DMS53 treated with DMSO at 0.1 percent for 48 hours (cell line): Measurements from ENCODE around the gene AMD1.
"Not testable (repeated sequence)": the region's sequence is repeated elsewhere in the genome, so short reads cannot be mapped to it uniquely, and the experiment has no call there.

Experiments
- DNase-seq: peaks from one replicate; lab custom pipeline; 2025; ENCODE audit not compliant: unreplicated experiment; lab: John Stamatoyannopoulos, UW

Gene AMD1

DNA sequence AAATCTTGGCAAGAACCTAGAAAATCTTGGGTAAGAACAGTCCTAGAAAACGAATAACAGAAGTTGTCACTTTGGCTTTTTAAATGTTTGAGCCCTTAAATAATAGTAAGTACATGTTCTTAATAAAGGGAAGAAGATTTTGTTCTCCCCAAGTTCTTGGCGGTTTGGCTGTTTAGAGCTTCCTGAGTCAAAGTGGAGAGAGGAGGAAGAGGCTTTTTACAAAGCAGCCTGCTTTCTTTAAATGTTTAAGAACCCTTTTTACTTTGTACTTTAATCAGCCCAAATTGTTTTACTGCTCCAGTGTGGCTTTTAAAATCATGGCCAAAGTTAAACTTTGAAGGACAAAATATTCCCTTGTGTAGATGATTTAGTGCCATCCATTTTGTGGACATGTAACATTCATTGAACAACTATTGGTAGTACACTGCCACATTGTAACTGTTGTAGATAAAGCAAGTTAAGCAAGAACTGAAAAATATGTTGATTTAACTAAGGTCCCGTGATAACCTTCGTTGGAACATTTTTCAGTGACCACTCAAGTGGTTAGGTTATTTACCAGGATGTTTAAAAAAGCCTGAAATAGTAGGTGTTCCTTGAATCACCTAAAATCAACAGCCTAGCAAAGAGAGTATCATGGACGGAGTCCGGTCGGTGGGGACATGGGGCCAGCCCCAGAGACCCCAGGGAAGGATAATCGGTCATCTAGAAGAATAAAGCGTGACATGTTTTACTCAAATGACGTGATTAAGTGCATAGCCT lies 2.4 kb downstream of the AMD1 start:
- no peak for DNase-seq

GRCh38 chr6:110877569-110877968 lies 3.0 kb downstream of the AMD1 start:
- DNase-seq: no peak

GRCh38 chr6:110878751-110879522 lies 4.4 kb downstream of the AMD1 start:
- DNase-seq: no peak

GRCh38 chr6:110880651-110881050 lies 6.1 kb downstream of the AMD1 start:
- no peak for DNase-seq

DNA sequence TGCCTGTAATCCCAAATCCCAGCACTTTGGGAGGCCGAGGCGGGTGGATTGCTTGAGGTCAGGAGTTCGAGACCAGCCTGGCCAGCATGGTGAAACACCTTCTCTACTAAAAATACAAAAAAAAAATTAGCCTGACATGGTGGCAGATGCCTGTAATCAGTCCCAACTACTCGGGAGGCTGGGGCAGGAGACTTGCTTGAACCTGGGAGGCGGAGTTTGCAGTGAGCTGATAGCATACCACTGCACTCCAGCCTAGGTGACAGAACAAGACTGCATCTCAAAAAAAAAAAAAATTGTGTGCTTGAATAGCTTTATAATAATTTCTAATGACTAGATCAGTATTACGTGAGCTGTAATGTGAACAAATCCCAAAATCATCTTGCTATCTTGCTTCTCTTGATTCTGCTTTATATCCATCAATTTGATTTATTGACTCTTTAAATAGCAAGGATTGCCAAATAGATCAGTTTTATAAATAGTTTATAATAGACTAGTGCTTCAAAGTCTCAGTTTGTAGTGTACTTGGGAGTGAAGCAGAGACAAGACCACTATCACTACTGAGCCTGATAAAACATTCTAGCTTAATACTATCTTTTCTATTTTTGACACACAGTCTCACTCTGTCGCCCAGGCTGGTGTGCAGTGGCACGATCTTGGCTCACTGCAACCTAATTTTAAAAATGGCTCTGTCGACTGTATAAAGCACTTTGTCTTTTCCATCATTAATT lies 7.1 kb downstream of the AMD1 start:
- no peak for DNase-seq

- no peak for DNase-seq
Measured at GRCh38 chr6:110882274-110882619, 7.7 kb downstream of the AMD1 start.

- DNase-seq: no peak
Measured at GRCh38 chr6:110882824-110883554, 8.4 kb downstream of the AMD1 start.

- DNase-seq: no peak
Measured at GRCh38 chr6:110884321-110884720, 9.7 kb downstream of the AMD1 start.

- no peak for DNase-seq
Measured at GRCh38 chr6:110885526-110885925, 10.9 kb downstream of the AMD1 start.

- no peak for DNase-seq
Measured at GRCh38 chr6:110886555-110887167, 12.1 kb downstream of the AMD1 start.

- DNase-seq: no peak
Measured at GRCh38 chr6:110890288-110890687, 15.7 kb downstream of the AMD1 start.

- DNase-seq: no peak
Measured at GRCh38 chr6:110895907-110896608, 21.5 kb downstream of the AMD1 start.

DNA sequence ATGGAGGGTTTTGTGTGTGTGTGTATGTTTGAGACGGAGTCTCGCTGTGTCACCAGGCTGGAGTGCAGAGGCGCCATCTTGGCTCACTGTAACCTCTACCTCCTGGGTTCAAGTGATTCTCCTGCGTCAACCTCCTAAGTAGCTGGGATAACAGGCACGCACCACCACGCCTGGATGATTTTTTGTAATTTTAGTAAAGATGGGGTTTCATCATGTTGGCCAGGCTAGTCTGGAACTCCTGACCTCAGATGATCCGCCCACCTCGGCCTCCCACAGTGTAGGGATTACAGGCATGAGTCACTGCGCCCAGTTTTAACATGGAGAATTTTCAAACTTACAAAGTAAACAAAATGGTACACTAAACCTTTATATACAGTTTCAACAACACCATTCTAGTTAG lies 22.8 kb downstream of the AMD1 start:
- no peak for DNase-seq

GRCh38 chr6:110898111-110898510 lies 23.5 kb downstream of the AMD1 start:
- no peak for DNase-seq

DNA sequence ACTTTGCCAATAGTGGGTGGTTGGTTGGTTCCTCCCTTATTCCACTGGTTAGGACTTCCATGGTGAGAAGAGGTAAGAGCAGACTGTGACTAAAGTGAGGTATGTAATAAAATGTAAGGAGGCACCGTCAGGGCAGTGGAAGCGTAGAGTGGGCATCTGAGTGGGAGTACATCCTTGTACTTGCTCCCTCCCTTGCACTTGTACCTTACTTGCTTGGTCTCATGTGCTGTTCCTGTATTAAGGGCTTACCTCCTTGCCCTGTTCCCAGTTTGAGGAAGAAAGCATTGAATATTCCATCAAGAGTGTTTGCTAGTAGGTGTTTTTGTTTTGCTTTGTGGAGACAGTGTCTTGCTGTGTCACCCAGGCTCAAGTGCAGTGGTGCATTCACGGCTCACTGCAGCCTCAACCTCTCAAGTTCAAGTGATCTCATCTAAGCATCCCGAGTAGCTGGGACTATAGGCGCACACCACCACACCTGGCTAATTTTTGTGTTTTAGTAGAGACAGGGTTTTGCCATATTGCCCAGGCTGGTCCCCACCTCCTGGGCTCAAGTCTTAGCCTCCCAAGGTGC lies 25.5 kb downstream of the AMD1 start:
- DNase-seq: peak; percentile 8

GRCh38 chr6:110901601-110902000 lies 27.0 kb downstream of the AMD1 start:
- not testable (repeated sequence) for DNase-seq

DNA sequence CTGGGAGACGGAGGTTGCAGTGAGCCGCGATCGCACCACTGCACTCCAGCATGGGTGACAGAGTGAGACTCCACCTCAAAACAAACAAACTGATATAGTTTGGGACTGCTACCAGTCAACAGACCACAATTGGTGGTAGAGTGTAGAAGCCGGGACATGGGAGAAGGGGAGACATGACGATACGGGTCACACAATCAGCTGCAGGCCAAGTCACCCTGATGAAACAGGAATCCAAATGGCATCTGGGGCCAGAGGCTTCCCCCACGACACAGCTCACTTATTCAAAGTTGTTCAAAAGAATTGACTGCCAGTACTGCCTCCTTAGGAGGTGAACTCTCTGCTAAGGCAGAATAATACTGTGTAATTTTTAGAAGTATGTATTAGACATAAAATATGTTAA lies 27.5 kb downstream of the AMD1 start:
- DNase-seq: no peak

GRCh38 chr6:110906273-110906672 lies 31.7 kb downstream of the AMD1 start:
- not testable (repeated sequence) for DNase-seq

- no peak for DNase-seq
Measured at GRCh38 chr6:110930781-110931180, 56.2 kb downstream of the AMD1 start.

GRCh38 chr6:110933912-110934311 lies 59.3 kb downstream of the AMD1 start:
- no peak for DNase-seq
